T-helper 9 cell (primary cell): ENCODE data around the gene VWA8.
"Not testable (repeated sequence)": the region's sequence is repeated elsewhere in the genome, so short reads cannot be mapped to it uniquely, and the experiment has no call there.

Experiments
- DNase-seq: peaks from one replicate; pipeline ENCODE4 v3.0.0-alpha.2; 2020

Gene VWA8

GRCh38 chr13:41962994-41963393, 2.1 kb upstream of the VWA8 start:
- no peak for DNase-seq

- no peak for DNase-seq
Observed at GRCh38 chr13:41961466-41961760, 504 bp upstream of the VWA8 start.

- no peak for DNase-seq
Observed at GRCh38 chr13:41960211-41960636, 685 bp downstream of the VWA8 start.

GRCh38 chr13:41956272-41956671, 4.6 kb downstream of the VWA8 start:
- no peak for DNase-seq

- DNase-seq, result no peak
Observed at GRCh38 chr13:41955605-41956004, 5.3 kb downstream of the VWA8 start.

- DNase-seq, result no peak
Observed at GRCh38 chr13:41954226-41954625, 6.7 kb downstream of the VWA8 start.

- DNase-seq, result no peak
Observed at GRCh38 chr13:41952749-41953148, 8.2 kb downstream of the VWA8 start.

- not testable (repeated sequence) for DNase-seq
Observed at GRCh38 chr13:41949104-41949503, 11.8 kb downstream of the VWA8 start.

- DNase-seq, result no peak
Observed at GRCh38 chr13:41945926-41946325, 15.0 kb downstream of the VWA8 start.

GRCh38 chr13:41944635-41945397, 16.1 kb downstream of the VWA8 start:
- DNase-seq, result no peak

GRCh38 chr13:41944229-41944628, 16.7 kb downstream of the VWA8 start:
- DNase-seq, result no peak

- no peak for DNase-seq
Observed at GRCh38 chr13:41942462-41943094, 18.3 kb downstream of the VWA8 start.

- DNase-seq, result no peak
Observed at GRCh38 chr13:41941174-41941573, 19.7 kb downstream of the VWA8 start.

- no peak for DNase-seq
Observed at GRCh38 chr13:41939398-41939797, 21.5 kb downstream of the VWA8 start.

- DNase-seq, result no peak
Observed at GRCh38 chr13:41938918-41939317, 22.0 kb downstream of the VWA8 start.

GRCh38 chr13:41937388-41937787, 23.5 kb downstream of the VWA8 start:
- no peak for DNase-seq

GRCh38 chr13:41935501-41935900, 25.4 kb downstream of the VWA8 start:
- DNase-seq, result no peak

- DNase-seq, result no peak
Observed at GRCh38 chr13:41934994-41935393, 25.9 kb downstream of the VWA8 start.

- DNase-seq, result no peak
Observed at GRCh38 chr13:41934120-41934519, 26.8 kb downstream of the VWA8 start.

- no peak for DNase-seq
Observed at GRCh38 chr13:41931337-41931736, 29.6 kb downstream of the VWA8 start.

GRCh38 chr13:41930154-41930553, 30.8 kb downstream of the VWA8 start:
- no peak for DNase-seq

- DNase-seq, result no peak
Observed at GRCh38 chr13:41928323-41928722, 32.6 kb downstream of the VWA8 start.

- no peak for DNase-seq
Observed at GRCh38 chr13:41925014-41925413, 35.9 kb downstream of the VWA8 start.

- DNase-seq, result not testable (repeated sequence)
Observed at GRCh38 chr13:41922894-41923293, 38.0 kb downstream of the VWA8 start.
